ENCODE measurements around the gene TMEM91. TPM values are rescaled to one million over a fixed set of nuclear protein-coding genes. Genes with fewer than 3 reads are reported as not detected.

The TMEM91 gene
- total and polyA plus RNA-seq, 2 of the 4 experiments (the other 2 are of a cell fraction), result 1.4 to 4.8 TPM

DNA sequence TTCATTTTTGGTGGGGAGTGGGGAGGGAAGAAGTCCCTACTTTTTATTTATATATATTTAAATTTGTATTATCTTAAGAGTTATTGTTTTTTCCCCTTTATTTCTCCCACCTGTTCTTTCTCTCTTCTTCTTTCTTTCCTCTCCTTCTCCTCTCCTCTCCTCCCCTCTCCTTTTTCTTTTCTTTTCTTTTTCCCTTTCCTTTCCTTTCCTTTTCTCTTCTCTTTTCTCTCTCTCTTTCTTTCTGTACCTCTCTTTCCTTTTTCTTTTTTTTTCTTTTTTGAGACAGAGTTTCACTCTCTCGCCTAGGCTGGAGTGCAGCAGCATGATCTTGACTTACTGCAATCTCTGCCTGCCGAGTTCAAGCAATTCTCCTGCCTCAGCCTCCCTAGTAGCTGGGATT, 23.2 kb downstream of the TMEM91 start:
- Histone ChIP-seq H3K4me1 (ENCODE audit: control insufficient read depth, insufficient read depth, low read length) (peaks cover 4% of the 10 kb centered on the region; the same call in 1 of the 2 replicates), H3K23ac (ENCODE audit: low read depth, low read length) (no peak overlapping the region), H4K8ac (ENCODE audit: low read depth in 2 of 2, low read length in 2 of 2) (no peak overlapping the region), H3K4ac (ENCODE audit: low read depth, low read length) (no peak overlapping the region), H4K5ac (ENCODE audit: low read depth, low read length) (no peak overlapping the region), H3K27me3 (ENCODE audit: control insufficient read depth, insufficient read depth, low read length) (no peaks in the 10 kb centered on the region), H3K18ac (ENCODE audit: low read depth, low read length) (no peak overlapping the region), H2BK120ac (ENCODE audit: low read depth, low read length) (no peak overlapping the region), H2BK15ac (ENCODE audit: low read depth, low read length) (no peak overlapping the region), H3K9ac (ENCODE audit: low read depth, low read length) (no peak overlapping the region), H2BK20ac (ENCODE audit: low read depth, low read length) (no peak overlapping the region), H2AK5ac (ENCODE audit: low read depth, low read length) (no peak overlapping the region), H2AFZ (replicated peaks; ENCODE audit: low read length, poor library complexity) (no peak overlapping the region), H4K91ac (ENCODE audit: insufficient read depth, low read depth, low read length) (no peak overlapping the region), H2AK9ac (replicated peaks; ENCODE audit: low read depth, low read length, poor library complexity) (no peak overlapping the region), H3K14ac (replicated peaks; ENCODE audit: low read depth, low read length) (no peak overlapping the region), H3K4me2 (ENCODE audit: low read depth, low read length) (no peak overlapping the region), H3K9me3 (ENCODE audit: control insufficient read depth, insufficient read depth, low read length) (no peaks in the 10 kb centered on the region), H3K36me3 (ENCODE audit: control insufficient read depth, insufficient read depth, low read length) (0 out of 2 replicates have a peak, but pooled peaks cover 5% of the 10 kb centered on the region), H3K56ac (ENCODE audit: extremely low read depth, insufficient read depth, low read length) (no peak overlapping the region), H3K9me1 (ENCODE audit: insufficient read depth, low read length) (peaks cover 12% of the 10 kb centered on the region; the same call in 1 of the 2 replicates), H3K79me1 (ENCODE audit: low read depth in 1 of 2, low read length in 2 of 2) (peaks cover 18 to 37% of the 10 kb centered on the region in 2 experiments), H3K4me3 (ENCODE audit: insufficient read depth, low read depth, low read length) (no peak overlapping the region), H2BK5ac (ENCODE audit: low read depth, low read length, poor library complexity, severe bottlenecking) (no peak overlapping the region), H4K20me1 (ENCODE audit: insufficient read depth, low read length) (no peaks in the 10 kb centered on the region), H3K27ac (ENCODE audit: insufficient read depth, low read length) (no peak overlapping the region)
- dilution Hi-C loops (cut with HindIII; ENCODE audit: low sequenced_read_pairs, unreplicated experiment), result no loop called here
- in situ Hi-C loops (cut with MboI; ENCODE audit: low sequenced_read_pairs), result no loop called here
- BruUV-seq (replicated peaks), result no TSS peak
- CTCF ChIA-PET, result no interaction called here
- no peak for DNase-seq
- POLR2A ChIA-PET (ENCODE audit: unreplicated experiment), result interaction anchor here (0.7 kb wide), 1 partner anchor 107 kb away, joined by 3 read pairs; no protein-coding TSS in a partner anchor
- TF ChIP-seq CHD1 (IDR thresholded peaks at IDR 0.05; ENCODE audit: low read depth, low read length), result no peak
- WGBS, 2 experiments (ENCODE audit: extremely low coverage in 2 of 2, insufficient read length in 1 of 2), result no CpG with 5 or more reads among the region's 2 CpGs
- intact Hi-C loops (cut with micrococcal nuclease), result loop anchor here (5.0 kb wide), 1 partner anchor 47 kb away; the partner anchor contains the start of gene TGFB1
- ATAC-seq (ENCODE audit: low read depth), result no peak
